ENCODE data around the gene FBXO24.
A peak's percentile ranks its signal among the peaks of the same experiment; 100 is the strongest.
"Not testable (repeated sequence)": the region's sequence is repeated elsewhere in the genome, so short reads cannot be mapped to it uniquely, and the experiment has no call there.

FBXO24 gene

DNA sequence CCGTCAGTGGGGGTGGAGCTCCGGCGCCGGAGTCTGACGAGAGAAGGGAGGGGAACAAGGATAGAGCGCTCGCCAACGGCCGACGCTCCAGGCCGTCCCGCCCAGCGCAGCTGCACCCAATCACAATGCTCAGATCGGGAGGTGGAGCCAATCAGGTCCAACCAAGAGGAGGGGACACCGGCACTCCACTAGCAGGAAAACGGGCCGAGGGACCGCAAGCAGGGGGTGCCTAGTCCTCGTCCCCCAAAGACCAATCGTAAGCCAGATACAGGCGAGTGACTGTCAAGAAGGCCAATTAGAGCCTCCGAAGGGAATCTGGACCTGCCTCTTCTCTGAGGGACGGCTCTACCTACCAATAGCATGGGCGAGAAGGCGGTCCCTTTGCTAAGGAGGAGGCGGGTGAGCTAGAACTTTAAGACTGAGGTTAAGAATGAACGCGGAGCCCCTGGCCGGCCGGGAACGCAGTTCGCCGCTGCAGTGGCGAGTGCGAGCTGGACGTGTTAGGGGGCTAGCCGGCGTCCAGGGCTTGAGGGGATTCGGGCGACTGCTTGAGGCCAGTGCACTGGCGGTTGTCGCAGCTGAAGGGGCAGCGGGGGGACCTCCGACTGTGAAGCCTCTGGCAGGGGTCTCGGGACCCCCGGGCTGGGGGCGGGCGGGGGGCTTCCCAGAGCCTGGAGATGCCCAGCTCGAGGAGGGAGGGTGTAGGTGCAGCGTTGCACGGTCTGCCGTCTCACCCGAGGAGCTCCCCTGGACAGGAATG lies at the start of gene FBXO24:
Gene FBXO24, plus strand, starts transcription at position 63 of the 760 bp plus-strand sequence. Its CDS starts 298 bp downstream, at position 361.
- intact Hi-C loops (cut with DNase I): loop anchor here (5.0 kb wide), 2 partner anchors 86 to 106 kb away; partner anchors contain the start of genes GIGYF1 and GNB2
- DNase-seq: peak; percentile 99 to 100 (median 100)

GRCh38 chr7:100536695-100537094 lies 49.4 kb upstream of the FBXO24 start:
- intact Hi-C loops (cut with DNase I): loop anchor here (5.0 kb wide), 1 partner anchor 44 kb away; no protein-coding TSS in a partner anchor
- not testable (repeated sequence) for DNase-seq

GRCh38 chr7:100538348-100538653 lies 47.8 kb upstream of the FBXO24 start:
- intact Hi-C loops (cut with DNase I): loop anchor here (5.0 kb wide), 1 partner anchor 46 kb away; no protein-coding TSS in a partner anchor
- no peak for DNase-seq

DNA sequence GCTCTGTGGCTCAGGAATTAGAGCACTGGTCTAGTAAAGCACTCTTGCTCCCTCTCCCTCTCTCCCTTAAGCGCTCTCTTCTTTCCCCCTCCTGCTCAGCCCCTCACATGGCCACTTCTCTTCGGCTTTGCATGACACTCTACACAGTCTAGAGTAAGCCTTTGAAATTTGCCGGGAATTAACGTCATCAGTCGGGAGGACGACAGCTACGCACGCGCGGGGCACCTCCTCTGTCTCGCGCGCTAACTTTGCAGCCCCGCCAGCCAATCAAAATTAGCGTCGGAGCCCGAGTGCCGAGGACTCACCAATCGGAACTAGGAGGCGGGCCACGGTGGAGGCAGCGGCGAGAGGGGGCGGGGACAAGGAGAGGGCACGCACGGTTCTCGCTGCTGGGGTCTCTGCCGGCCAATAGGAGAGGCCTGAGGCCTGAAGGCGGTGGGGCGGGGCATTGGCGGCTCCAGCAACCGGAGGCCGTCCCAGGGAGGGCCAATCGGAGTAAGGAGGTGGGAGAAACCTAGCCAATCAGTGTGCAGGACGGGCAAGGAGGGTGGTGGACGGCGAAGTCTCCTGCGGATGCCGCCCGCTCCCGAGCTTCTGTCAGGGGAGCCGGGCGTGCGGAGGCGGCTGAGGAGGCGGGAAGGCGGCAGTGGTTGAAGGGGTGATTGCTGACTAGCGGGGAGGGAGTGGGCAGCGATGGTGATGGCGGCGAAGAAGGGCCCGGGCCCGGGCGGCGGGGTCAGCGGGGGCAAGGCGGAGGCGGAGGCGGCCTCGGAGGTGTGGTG lies 47.3 kb upstream of the FBXO24 start, which contains the start of gene AGFG2:
Gene AGFG2, plus strand, starts transcription at position 550 of the 782 bp plus-strand sequence. Its CDS starts 144 bp downstream, at position 694.
- DNase-seq: peak; percentile 100
- intact Hi-C loops (cut with DNase I): loop anchor here (5.0 kb wide), 1 partner anchor 47 kb away; no protein-coding TSS in a partner anchor

DNA sequence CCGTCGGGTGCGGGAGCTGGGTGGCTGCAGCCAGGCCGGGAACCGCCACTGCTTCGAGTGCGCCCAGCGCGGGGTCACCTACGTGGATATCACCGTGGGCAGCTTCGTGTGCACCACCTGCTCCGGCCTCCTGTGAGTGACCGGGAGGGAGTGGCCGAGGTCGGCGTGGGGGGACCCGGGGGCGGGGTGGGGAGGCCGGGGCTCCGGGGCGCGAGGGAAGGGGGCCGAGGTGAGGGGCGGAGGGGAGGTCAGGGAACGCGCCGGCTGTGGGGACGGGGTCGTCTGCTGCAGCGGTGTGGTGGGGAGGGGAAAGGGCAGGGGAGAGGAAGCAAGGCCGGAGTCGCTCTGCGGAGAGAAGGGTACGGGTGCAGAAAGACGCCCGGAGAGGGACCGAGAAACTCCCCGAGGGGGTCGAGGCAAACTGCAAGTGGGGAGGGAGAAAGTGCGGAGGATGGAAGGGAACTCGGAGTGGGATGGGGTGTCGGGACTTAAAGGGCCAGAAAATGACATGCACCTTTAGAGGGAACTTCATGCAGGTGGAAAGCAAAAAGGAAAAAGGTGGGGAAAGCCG lies 46.6 kb upstream of the FBXO24 start:
- no peak for DNase-seq
- intact Hi-C loops (cut with DNase I): loop anchor here (5.0 kb wide), 1 partner anchor 47 kb away; no protein-coding TSS in a partner anchor

DNA sequence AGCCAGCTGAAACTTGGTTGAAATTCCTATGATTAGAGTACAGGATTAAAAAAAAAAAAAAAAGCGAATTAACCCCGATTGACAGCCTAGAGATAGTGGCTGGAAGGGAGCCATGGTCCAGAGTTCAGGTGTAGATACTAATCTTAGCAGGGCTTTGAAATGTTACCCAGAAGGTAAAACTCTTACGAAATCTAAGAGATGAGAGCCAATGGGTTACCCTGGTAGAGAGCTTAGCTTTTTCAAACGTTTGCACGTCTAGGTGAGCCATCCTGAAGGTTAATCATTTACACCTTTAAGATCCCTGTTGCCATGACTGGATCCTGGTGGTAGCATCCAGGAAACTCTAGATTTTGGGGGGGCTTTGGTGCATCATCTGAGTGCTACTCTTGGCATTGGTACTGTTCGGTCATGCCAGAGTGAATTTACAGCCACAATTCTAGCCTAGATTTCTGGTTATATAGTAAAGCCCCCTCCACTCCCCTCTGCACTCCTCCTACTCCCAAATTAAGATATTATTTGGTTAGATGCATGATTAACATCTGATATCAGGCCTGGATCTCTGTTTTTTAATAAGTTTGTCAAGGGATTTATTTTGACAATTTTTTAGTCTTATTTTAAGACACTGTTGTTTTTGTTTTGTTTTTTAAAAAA lies 45.9 kb upstream of the FBXO24 start:
- intact Hi-C loops (cut with DNase I): no loop called here
- DNase-seq: peak in 1 of 10 donors; percentile 4

DNA sequence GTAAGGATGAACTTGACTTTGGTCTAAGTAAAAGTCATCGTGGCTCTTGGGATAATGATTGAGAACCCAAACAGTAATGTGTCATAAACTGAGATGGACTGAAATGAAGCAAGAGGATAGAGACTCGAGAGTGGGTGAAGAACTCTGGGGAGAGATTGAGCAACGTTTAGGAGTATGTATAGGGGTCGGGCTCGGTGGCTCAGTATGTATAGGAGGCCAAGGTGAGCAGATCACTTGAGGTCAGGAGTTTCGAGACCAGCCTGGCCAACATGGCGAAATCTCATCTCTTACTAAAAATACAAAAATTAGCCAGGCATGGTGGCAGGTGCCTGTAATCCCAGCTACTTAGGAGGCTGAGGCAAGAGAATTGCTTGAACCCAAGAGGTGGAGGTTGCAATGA lies 44.8 kb upstream of the FBXO24 start:
- intact Hi-C loops (cut with DNase I): not testable (repeated sequence)
- DNase-seq: peak in 1 of 10 donors; percentile 12

GRCh38 chr7:100543586-100543985 lies 42.5 kb upstream of the FBXO24 start:
- intact Hi-C loops (cut with DNase I): no loop called here
- DNase-seq: no peak

GRCh38 chr7:100544386-100544785 lies 41.7 kb upstream of the FBXO24 start:
- intact Hi-C loops (cut with DNase I): no loop called here
- DNase-seq: no peak

GRCh38 chr7:100544967-100545359 lies 41.2 kb upstream of the FBXO24 start:
- DNase-seq: no peak
- intact Hi-C loops (cut with DNase I): no loop called here

DNA sequence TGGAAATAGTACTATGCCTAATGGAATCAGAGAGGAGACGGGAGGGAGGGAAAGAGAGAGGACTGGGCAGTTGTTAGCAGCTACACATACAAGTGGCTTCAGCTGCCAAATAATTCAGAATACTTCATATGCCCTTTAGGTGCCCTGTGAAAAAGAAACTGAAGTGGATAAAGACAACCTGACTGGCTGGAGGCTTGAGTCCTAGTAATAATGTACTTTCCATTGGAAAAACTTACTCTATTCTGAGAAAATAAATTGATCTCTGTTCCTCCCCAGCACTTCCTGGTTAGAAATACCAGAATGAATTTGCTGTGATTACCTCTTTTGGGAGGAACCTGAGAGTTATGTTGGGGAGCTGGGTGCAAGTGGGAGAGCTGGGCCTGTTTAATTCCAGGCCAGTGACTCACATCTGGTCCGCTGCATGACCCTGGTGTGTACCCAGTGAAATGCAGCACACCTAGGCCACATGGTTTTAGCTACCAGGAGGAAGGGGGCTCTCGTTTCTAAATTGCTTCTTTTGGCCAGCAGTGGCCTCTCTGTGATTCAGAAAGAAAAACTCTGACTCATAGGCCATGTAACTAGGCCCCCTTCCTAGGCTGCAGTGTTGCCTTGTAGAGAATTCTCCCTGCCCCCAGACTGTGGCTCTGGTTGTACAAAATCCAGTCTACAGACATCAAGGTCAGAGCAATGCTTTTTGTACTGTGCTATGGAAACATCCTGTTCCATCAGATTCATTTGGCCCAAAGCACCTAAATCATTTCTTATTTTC lies 40.6 kb upstream of the FBXO24 start:
- intact Hi-C loops (cut with DNase I): no loop called here
- peak in 1 of 10 donors; percentile 43 for DNase-seq

DNA sequence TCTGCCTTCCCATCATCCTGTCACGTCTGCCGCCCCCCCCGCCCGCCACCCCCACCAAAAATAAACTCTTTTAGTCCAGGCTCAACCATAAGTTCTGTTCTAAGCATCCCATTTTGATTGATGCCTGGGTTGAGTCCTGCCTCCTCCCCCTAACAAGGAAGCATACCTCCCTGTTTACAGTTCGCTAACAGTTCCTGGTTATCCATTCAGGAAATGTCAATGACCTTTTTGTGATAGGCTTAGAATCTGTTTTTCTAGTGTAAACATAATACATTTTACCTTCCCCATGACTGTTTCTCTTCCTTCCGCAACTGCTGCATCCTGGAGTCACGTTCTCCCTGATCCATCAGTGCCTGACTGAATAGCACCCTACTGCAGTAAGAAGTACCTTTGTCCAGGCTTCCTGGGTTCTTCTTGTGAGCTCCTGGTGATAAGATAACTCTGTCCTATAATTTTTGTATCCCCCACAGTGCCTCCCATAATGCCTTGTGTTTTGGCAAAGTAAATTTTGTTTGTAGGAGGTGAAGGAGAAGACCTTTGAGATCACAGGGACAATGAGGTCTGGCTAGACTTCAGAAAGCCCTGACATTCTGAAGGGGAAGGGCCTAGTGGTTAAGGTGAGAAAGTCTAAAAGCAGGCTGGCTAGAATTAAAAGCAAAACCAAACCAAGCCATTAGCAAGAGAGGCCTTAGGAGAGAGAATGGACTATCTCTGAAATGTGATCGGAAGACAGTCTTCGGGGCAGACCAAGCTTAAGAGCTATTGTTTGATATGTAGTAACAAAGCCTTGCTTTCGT lies 39.8 kb upstream of the FBXO24 start:
- intact Hi-C loops (cut with DNase I): no loop called here
- no peak for DNase-seq

GRCh38 chr7:100546926-100547800 lies 39.0 kb upstream of the FBXO24 start:
- intact Hi-C loops (cut with DNase I): no loop called here
- DNase-seq: peak in 1 of 10 donors; percentile 32

GRCh38 chr7:100547872-100548271 lies 38.3 kb upstream of the FBXO24 start:
- DNase-seq: no peak
- intact Hi-C loops (cut with DNase I): no loop called here

- intact Hi-C loops (cut with DNase I): not testable (repeated sequence)
Measured at GRCh38 chr7:100548446-100548845, 37.7 kb upstream of the FBXO24 start.

DNA sequence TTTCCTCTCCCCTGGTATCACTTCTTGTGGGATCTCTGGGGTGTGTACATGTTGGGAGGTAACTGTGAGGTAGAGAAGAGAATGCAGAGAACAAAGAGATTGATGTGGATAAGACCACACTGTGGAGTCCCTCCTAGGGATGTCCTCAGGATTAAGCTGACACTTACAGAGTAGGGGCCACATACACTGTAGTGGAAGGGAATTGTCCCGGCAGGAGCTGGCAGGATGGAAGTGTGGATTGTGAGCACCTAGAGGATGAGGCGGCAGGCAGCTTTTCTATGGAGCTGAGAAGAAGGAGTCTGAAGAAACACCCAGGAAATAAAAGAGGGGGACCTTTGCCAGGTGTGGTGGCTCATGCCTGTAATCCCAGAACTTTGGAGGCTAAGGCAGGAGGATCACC lies 33.6 kb upstream of the FBXO24 start:
- intact Hi-C loops (cut with DNase I): no loop called here

More at GRCh38 chr7:100548446-100548845, 37.7 kb upstream of the FBXO24 start:
- DNase-seq: not testable (repeated sequence)

DNA sequence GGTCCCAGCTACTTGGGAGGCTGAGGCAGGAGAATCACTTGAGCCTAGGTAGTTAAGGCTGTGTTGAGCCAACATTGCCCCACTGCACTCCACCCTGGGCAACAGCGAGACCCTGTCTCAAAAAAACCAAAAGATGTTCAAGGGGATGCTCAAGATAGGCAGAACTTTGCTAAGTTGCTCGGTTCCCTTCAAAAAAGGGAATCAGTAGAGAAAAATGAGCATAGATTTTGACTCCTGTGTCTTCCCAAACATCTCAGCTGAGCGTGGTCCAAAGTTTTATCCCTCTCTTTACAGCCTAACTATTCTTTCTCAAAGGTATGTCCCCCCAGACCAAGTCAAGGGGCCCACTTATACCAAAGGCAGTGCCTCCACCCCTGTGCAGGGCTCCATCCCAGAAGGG lies 33.1 kb upstream of the FBXO24 start:
- intact Hi-C loops (cut with DNase I): no loop called here
- no peak for DNase-seq

More for the DNA sequence above, 33.6 kb upstream of the FBXO24 start:
- DNase-seq: no peak

GRCh38 chr7:100555701-100556100 lies 30.4 kb upstream of the FBXO24 start:
- intact Hi-C loops (cut with DNase I): loop anchor here (5.0 kb wide), 1 partner anchor 68 kb away; no protein-coding TSS in a partner anchor
- no peak for DNase-seq

All from posterior cingulate gyrus (tissue), 11 donors.